ENCODE data around the gene FARS2. TPM values are rescaled to one million over a fixed set of nuclear protein-coding genes. Genes with fewer than 3 reads are reported as not detected.
A peak's percentile ranks its signal among the peaks of the same experiment; 100 is the strongest.
"Not testable (repeated sequence)": the region's sequence is repeated elsewhere in the genome, so short reads cannot be mapped to it uniquely, and the experiment has no call there.

FARS2 gene
- total and polyA plus RNA-seq, 11 donors = 11.4 to 24.6 (median 20.5) TPM

DNA sequence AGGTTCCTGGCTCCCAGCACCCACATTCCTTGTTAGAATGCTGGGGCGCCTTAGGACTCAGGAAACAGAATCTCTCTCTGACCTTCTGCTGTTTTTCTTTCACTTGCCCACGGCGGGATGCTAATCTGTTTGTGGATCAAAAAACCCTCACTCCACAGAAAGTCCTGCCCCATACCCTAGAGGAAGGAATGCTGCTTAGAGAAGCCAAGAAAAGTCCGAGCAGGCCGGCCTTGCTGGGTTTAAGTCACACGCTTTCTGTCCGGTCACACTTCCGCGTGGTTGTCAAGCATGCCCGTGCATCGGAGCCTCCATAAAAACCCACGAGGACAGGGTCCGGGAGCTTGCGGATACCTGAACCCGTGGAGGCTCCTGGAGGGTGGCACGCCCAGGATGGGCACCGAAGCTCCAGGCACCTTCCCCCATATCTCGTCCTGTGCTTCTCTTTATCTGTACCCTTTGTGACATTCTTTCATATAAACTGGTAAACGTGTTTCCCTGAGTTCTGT, 522.3 kb downstream of the FARS2 start:
- H3K4me1 ChIP-seq = peaks cover 0 to 6% (median 0%) of the 10 kb centered on the region in 12 donors
- H3K36me3 ChIP-seq = no peaks in the 10 kb centered on the region
- intact Hi-C loops (cut with DNase I) = no loop called here
- H3K9me3 ChIP-seq = peaks cover 0 to 3% (median 0%) of the 10 kb centered on the region in 12 donors
- no peak for ATAC-seq
- H3K4me3 ChIP-seq = no peak overlapping the region
- 88 to 92% (median 90%) methylated on average over 19 of the region's 19 CpGs for WGBS, 4 donors
- H3K27ac ChIP-seq = peak overlapping the region in 7 of 12 donors; percentile 60 to 83 (median 77)
- no peaks in the 10 kb centered on the region for H3K27me3 ChIP-seq
- DNase-seq = no peak
- no peak for TF ChIP-seq CTCF (IDR thresholded peaks at IDR 0.05)
- no peak for TF ChIP-seq POLR2A (IDR thresholded peaks at IDR 0.05)

GRCh38 chr6:5785249-5785648, 523.9 kb downstream of the FARS2 start:
- Histone ChIP-seq H3K36me3 (no peaks in the 10 kb centered on the region), H3K9me3 (no peaks in the 10 kb centered on the region), H3K4me1 (peaks cover 0 to 6% (median 0%) of the 10 kb centered on the region in 12 donors), H3K4me3 (no peak overlapping the region), H3K27me3 (no peaks in the 10 kb centered on the region), H3K27ac (no peak overlapping the region)
- DNase-seq (no peak), ATAC-seq (no peak)
- WGBS, 4 donors = 72 to 87% (median 80%) methylated on average over 8 of the region's 8 CpGs
- TF ChIP-seq CTCF (IDR thresholded peaks at IDR 0.05) (no peak), POLR2A (IDR thresholded peaks at IDR 0.05) (no peak)
- intact Hi-C loops (cut with DNase I) = no loop called here

- Histone ChIP-seq H3K27ac (no peak overlapping the region), H3K9me3 (no peaks in the 10 kb centered on the region), H3K27me3 (no peaks in the 10 kb centered on the region), H3K36me3 (no peaks in the 10 kb centered on the region), H3K4me1 (peaks cover 0 to 6% (median 0%) of the 10 kb centered on the region in 12 donors), H3K4me3 (no peak overlapping the region)
- intact Hi-C loops (cut with DNase I) = no loop called here
- DNase-seq (no peak), ATAC-seq (no peak)
- WGBS, 4 donors = 70 to 86% (median 82%) methylated on average over 8 to 10 of the region's 10 CpGs
- TF ChIP-seq CTCF (IDR thresholded peaks at IDR 0.05) (no peak), POLR2A (IDR thresholded peaks at IDR 0.05) (no peak)
These were observed 525.1 kb downstream of the FARS2 start for GRCh38 chr6:5786321-5786968.

GRCh38 chr6:5786969-5787720, 525.8 kb downstream of the FARS2 start:
- Histone ChIP-seq H3K36me3 (no peaks in the 10 kb centered on the region), H3K4me1 (peaks cover 0 to 6% (median 0%) of the 10 kb centered on the region in 12 donors), H3K4me3 (no peak overlapping the region), H3K9me3 (no peaks in the 10 kb centered on the region), H3K27ac (no peak overlapping the region), H3K27me3 (no peaks in the 10 kb centered on the region)
- DNase-seq (no peak), ATAC-seq (no peak)
- intact Hi-C loops (cut with DNase I) = no loop called here
- WGBS, 4 donors = 58 to 69% (median 68%) methylated on average over 11 of the region's 11 CpGs
- TF ChIP-seq POLR2A (IDR thresholded peaks at IDR 0.05) (no peak), CTCF (IDR thresholded peaks at IDR 0.05) (no peak)

DNA sequence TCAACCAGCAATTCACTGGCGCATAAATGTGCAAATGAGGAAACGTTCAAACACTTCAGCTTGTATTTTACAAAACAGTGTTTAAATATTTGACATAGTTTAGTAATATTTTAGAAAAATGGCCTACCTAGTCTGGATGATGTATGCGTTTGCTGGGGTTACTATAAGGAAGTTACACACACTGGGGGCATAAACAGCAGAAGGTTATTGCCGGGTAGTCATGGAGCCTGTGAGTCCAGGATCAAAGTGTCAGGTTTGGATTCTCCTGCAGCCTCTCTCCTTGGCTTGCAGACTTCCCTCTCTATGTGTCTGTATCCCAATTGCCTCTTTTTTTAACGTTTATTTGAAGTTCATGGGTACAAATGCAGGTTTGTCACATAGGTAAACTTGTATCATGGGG, 528.1 kb downstream of the FARS2 start:
- ATAC-seq; intact Hi-C loops (cut with DNase I); H3K27me3 ChIP-seq; H3K4me1 ChIP-seq; H3K9me3 ChIP-seq; H3K4me3 ChIP-seq; H3K36me3 ChIP-seq; H3K27ac ChIP-seq; DNase-seq: not testable (repeated sequence)
- WGBS, 4 donors = 81 to 95% (median 91%) methylated on average over 5 of the region's 5 CpGs

GRCh38 chr6:5796555-5796954, 535.2 kb downstream of the FARS2 start:
- H3K27me3 ChIP-seq; H3K4me1 ChIP-seq; H3K9me3 ChIP-seq; H3K36me3 ChIP-seq; H3K4me3 ChIP-seq; DNase-seq; H3K27ac ChIP-seq; ATAC-seq; intact Hi-C loops (cut with DNase I): not testable (repeated sequence)

- H3K27me3 ChIP-seq; H3K4me1 ChIP-seq; DNase-seq; ATAC-seq; H3K4me3 ChIP-seq; H3K27ac ChIP-seq; H3K36me3 ChIP-seq; intact Hi-C loops (cut with DNase I): not testable (repeated sequence)
- H3K9me3 ChIP-seq = peaks cover 0 to 14% (median 3%) of the 10 kb centered on the region in 12 donors
- WGBS, 4 donors = 96 to 100% (median 99%) methylated on average over 1 of the region's 1 CpG
These were observed 545.1 kb downstream of the FARS2 start for GRCh38 chr6:5806406-5806805.
